Left lobe of liver (tissue), 2 donors: ENCODE data around the gene ZNF264. TPM values are rescaled to one million over a fixed set of nuclear protein-coding genes. Genes with fewer than 3 reads are reported as not detected.
"Not testable (repeated sequence)": the region's sequence is repeated elsewhere in the genome, so short reads cannot be mapped to it uniquely, and the experiment has no call there.

Source experiments
- ATAC-seq: fragments of 200-7000 bp; cut with Tn5 transposase; one replicate; pipeline ENCODE4 v1.9.1; 2020; ENCODE audit warnings: mild to moderate bottlenecking, moderate library complexity
- DNase-seq: peaks from one replicate; pipeline ENCODE4 v3.0.0-alpha.2; 2020; ENCODE audit warnings: low spot score
- total RNA-seq: library from RNA; stranded (reverse); gene quantifications from one replicate; pipeline ENCODE4 v1.2.1, GENCODE V29; 2021
- donor health status: DM: no; HTN: no; CAD: no; lungs with moderate emphysema.
- donor health status: DM: no; HTN: yes; CAD: no.

ZNF264 gene
- total RNA-seq, 1 donor from 2014 or later: 16.3 TPM

GRCh38 chr19:57244513-57244912, 53.2 kb downstream of the ZNF264 start:
- DNase-seq (no peak), ATAC-seq (no peak)

- ATAC-seq (no peak), DNase-seq (no peak)
Observed at GRCh38 chr19:57245066-57245465, 53.8 kb downstream of the ZNF264 start.

- DNase-seq: no peak
- ATAC-seq: peak; percentile 53
Observed at GRCh38 chr19:57245959-57246358, 54.7 kb downstream of the ZNF264 start.

GRCh38 chr19:57248646-57249045, 57.3 kb downstream of the ZNF264 start:
- ATAC-seq (no peak), DNase-seq (no peak)

GRCh38 chr19:57249329-57249728, 58.0 kb downstream of the ZNF264 start:
- no peak for DNase-seq
- no peak for ATAC-seq

GRCh38 chr19:57253767-57254166, 62.5 kb downstream of the ZNF264 start:
- ATAC-seq: not testable (repeated sequence)

GRCh38 chr19:57262044-57262443, 70.7 kb downstream of the ZNF264 start:
- no peak for ATAC-seq

More at GRCh38 chr19:57253767-57254166, 62.5 kb downstream of the ZNF264 start:
- DNase-seq: not testable (repeated sequence)

GRCh38 chr19:57263244-57263741, 72.0 kb downstream of the ZNF264 start:
- ATAC-seq: no peak
- no peak for DNase-seq

More at GRCh38 chr19:57262044-57262443, 70.7 kb downstream of the ZNF264 start:
- DNase-seq: no peak

- DNase-seq: no peak
- no peak for ATAC-seq
Observed at GRCh38 chr19:57267291-57267690, 76.0 kb downstream of the ZNF264 start.

- ATAC-seq (no peak), DNase-seq (no peak)
Observed at GRCh38 chr19:57269515-57270250, 78.4 kb downstream of the ZNF264 start.

GRCh38 chr19:57271280-57271679, 80.0 kb downstream of the ZNF264 start:
- ATAC-seq (no peak), DNase-seq (no peak)

Other genes with a start within 250 kb of the ZNF264 start
- gene USP29, start 71.5 kb upstream of the ZNF264 start, total RNA-seq: not detected
- not detected for gene ZIM3, start 46.3 kb upstream of the ZNF264 start, total RNA-seq
- not detected for gene DUXA, start 24.0 kb upstream of the ZNF264 start, total RNA-seq
- gene AURKC, start 39.5 kb downstream of the ZNF264 start, total RNA-seq: 0.18 TPM
- 4.5 TPM for gene ZNF805, start 49.1 kb downstream of the ZNF264 start, total RNA-seq
- 22.1 TPM for gene ZNF460, start 89.0 kb downstream of the ZNF264 start, total RNA-seq
- 2.2 TPM for gene ZNF543, start 129.0 kb downstream of the ZNF264 start, total RNA-seq
- 2.6 TPM for gene ZNF304, start 159.8 kb downstream of the ZNF264 start, total RNA-seq
- gene TRAPPC2B, start 172.1 kb downstream of the ZNF264 start, total RNA-seq: 1.2 TPM
- 0.78 TPM for gene ZNF547, start 172.1 kb downstream of the ZNF264 start, total RNA-seq
- gene ZNF548, start 198.4 kb downstream of the ZNF264 start, total RNA-seq: 6.4 TPM
- 4.6 TPM for gene ZNF17, start 219.7 kb downstream of the ZNF264 start, total RNA-seq
- 3.1 TPM for gene ZNF749, start 243.8 kb downstream of the ZNF264 start, total RNA-seq